HCT116 (cell line): ENCODE data around the gene EOMES. TPM values are rescaled to one million over a fixed set of nuclear protein-coding genes. Genes with fewer than 3 reads are reported as not detected.

Experiments
- ATAC-seq: fragments of 200-7000 bp; cut with Tn5 transposase; 2 replicates; pipeline ENCODE4 v1.9.1; 2020; ENCODE audit warnings: mild to moderate bottlenecking, moderate library complexity
- BruUV-seq: library from RNA; stranded (reverse); fragments of 400-500 nt; replicated peaks from 2 replicates; lab custom pipeline; 2021; lab: Mats Ljungman, UMichigan
- CTCF ChIA-PET: fragments of 300-600 bp; sonication (Branson Sonifier 250); formaldehyde crosslinking; loops from one replicate; lab custom pipeline; 2021; ENCODE audit warnings: antibody characterized with exemption; lab: Charles Lee
- POLR2A ChIA-PET: fragments of 300-600, 350-600 bp; sonication (Branson Sonifier 250); formaldehyde crosslinking; loops from one replicate; lab custom pipeline; 2021; ENCODE audit warnings: antibody characterized with exemption; lab: Charles Lee
- RAD21 ChIA-PET, 2 experiments: fragments of 300-600 bp; sonication (Branson Sonifier 250); formaldehyde crosslinking; loops; one replicate each; lab custom pipeline; 2023; ENCODE audit warnings: low total read pairs in 2 of 2; ENCODE audit not compliant: uncharacterized antibody in 2 of 2, unreplicated experiment in 2 of 2, low non-redundant PET in 1 of 2; lab: Charles Lee
- DNase-seq: peaks from one replicate; pipeline ENCODE4 v3.0.0-alpha.2; 2010; ENCODE audit warnings: low read depth, low spot score
- H2AFZ ChIP-seq: fragments of 200-600 bp; shearing (Covaris generic), sonication (generic); 2 replicates; pipeline ENCODE4 v1.6.1; 2017; ENCODE audit warnings: low read depth, mixed run types, mixed read lengths, antibody characterized with exemption, low read length; ENCODE audit not compliant: poor library complexity, severe bottlenecking
- H3K27ac ChIP-seq: 2 replicates; pipeline ENCODE4 v1.5.1; 2012; ENCODE audit warnings: low read depth, low read length
- H3K27me3 ChIP-seq: fragments of 200-600 bp; sonication (generic); 2 replicates; pipeline ENCODE4 v1.6.1; 2016; ENCODE audit warnings: mixed run types, low read length, mixed read lengths; ENCODE audit not compliant: insufficient read depth
- H3K36me3 ChIP-seq, 2 experiments: fragments of 200-500 bp in 1 of 2; fragments of 200-600 bp in 1 of 2; sonication (Bioruptor generic) in 1 of 2; sonication (generic) in 1 of 2; 2 replicates each; pipeline versions ENCODE4 v1.5.1 to v1.6.1; 2014 to 2016; ENCODE audit warnings: low read length in 2 of 2, inconsistent platforms in 1 of 2, mixed read lengths in 1 of 2, mixed run types in 1 of 2; ENCODE audit not compliant: insufficient read depth in 2 of 2, control insufficient read depth in 1 of 2
- H3K4me1 ChIP-seq, 2 experiments: fragments of 200-600 bp in 1 of 2; sonication (generic) in 1 of 2; 2 replicates each; pipeline versions ENCODE4 v1.5.1 to v1.6.1; 2012 to 2017; ENCODE audit warnings: low read length in 2 of 2, inconsistent platforms in 1 of 2, mild to moderate bottlenecking in 1 of 2, mixed read lengths in 1 of 2, mixed run types in 1 of 2, moderate library complexity in 1 of 2; ENCODE audit not compliant: insufficient read depth in 2 of 2, control insufficient read depth in 1 of 2
- H3K4me2 ChIP-seq: fragments of 200-600 bp; sonication (generic); 2 replicates; pipeline ENCODE4 v1.6.1; 2017; ENCODE audit warnings: mixed run types, low read length, mixed read lengths
- H3K4me3 ChIP-seq, 2 experiments: fragments of 200-600 bp in 1 of 2; sonication (generic) in 1 of 2; replicated peaks in 1 of 2; 2 replicates each; pipeline ENCODE4 v1.5.1; 2011 to 2016; ENCODE audit warnings: low read length in 2 of 2, control low read depth in 1 of 2, low read depth in 1 of 2, mild to moderate bottlenecking in 1 of 2, mixed read lengths in 1 of 2, mixed run types in 1 of 2
- H3K79me2 ChIP-seq: fragments of 200-600 bp; sonication (generic); 2 replicates; pipeline ENCODE4 v1.6.1; 2017; ENCODE audit warnings: mild to moderate bottlenecking, mixed run types, low read length, moderate library complexity, mixed read lengths; ENCODE audit not compliant: insufficient read depth
- H3K9ac ChIP-seq: fragments of 200-600 bp; sonication (generic); 2 replicates; pipeline ENCODE4 v1.6.1; 2016; ENCODE audit warnings: low read length, mixed read lengths
- H3K9me2 ChIP-seq: fragments of 200-600 bp; sonication (generic), shearing (Covaris generic); 2 replicates; pipeline ENCODE4 v1.6.1; 2017; ENCODE audit warnings: mixed run types, mild to moderate bottlenecking, moderate library complexity; ENCODE audit not compliant: insufficient read depth
- H3K9me3 ChIP-seq, 2 experiments: fragments of 200-500 bp in 1 of 2; fragments of 200-600 bp in 1 of 2; sonication (Bioruptor generic) in 1 of 2; sonication (generic) in 1 of 2; 2 replicates each; pipeline ENCODE4 v1.6.1; 2014 to 2017; ENCODE audit warnings: low read length in 2 of 2, mixed read lengths in 2 of 2, inconsistent platforms in 1 of 2, low read depth in 1 of 2, mild to moderate bottlenecking in 1 of 2, mixed run types in 1 of 2, moderate library complexity in 1 of 2; ENCODE audit not compliant: control insufficient read depth in 1 of 2, insufficient read depth in 1 of 2
- H4K20me1 ChIP-seq: fragments of 200-600 bp; sonication (generic), shearing (Covaris generic); 2 replicates; pipeline ENCODE4 v1.6.1; 2017; ENCODE audit warnings: mixed run types, mild to moderate bottlenecking, moderate library complexity; ENCODE audit not compliant: insufficient read depth
- ATF3 ChIP-seq: IDR thresholded peaks from 2 replicates; pipeline ENCODE4 v1.6.1; 2012
- CBX3 ChIP-seq: IDR thresholded peaks from 2 replicates; pipeline ENCODE4 v1.6.1; 2012; ENCODE audit warnings: low read depth
- CEBPB ChIP-seq: IDR thresholded peaks from 2 replicates; pipeline ENCODE4 v1.6.1; 2012; ENCODE audit warnings: low read depth
- EGR1 ChIP-seq: IDR thresholded peaks from 2 replicates; pipeline ENCODE4 v1.6.1; 2012; ENCODE audit warnings: low read depth
- ELF1 ChIP-seq: IDR thresholded peaks from 2 replicates; pipeline ENCODE4 v1.6.1; 2012; ENCODE audit warnings: low read depth, borderline replicate concordance
- EZH2 ChIP-seq: fragments of 200-600 bp; sonication (generic); IDR thresholded peaks from 2 replicates; pipeline ENCODE4 v1.6.1; 2017; ENCODE audit warnings: antibody characterized with exemption, mixed run types
- EZH2phosphoT487 ChIP-seq: fragments of 200-600 bp; IDR thresholded peaks from 2 replicates; pipeline ENCODE4 v1.6.1; 2018; ENCODE audit warnings: antibody characterized with exemption, borderline replicate concordance
- FOSL1 ChIP-seq: IDR thresholded peaks from 2 replicates; pipeline ENCODE4 v1.6.1; 2012; ENCODE audit warnings: low read depth
- JUND ChIP-seq: IDR thresholded peaks from 2 replicates; pipeline ENCODE4 v1.6.1; 2012
- MAX ChIP-seq: IDR thresholded peaks from 2 replicates; pipeline ENCODE4 v1.6.1; 2012
- POLR2A ChIP-seq: IDR thresholded peaks from 2 replicates; pipeline ENCODE4 v1.7.0; 2011; ENCODE audit warnings: borderline replicate concordance; ENCODE audit not compliant: insufficient read depth, insufficient read length; ENCODE audit errors: extremely low read depth
- POLR2AphosphoS5 ChIP-seq: IDR thresholded peaks from 2 replicates; pipeline ENCODE4 v1.6.1; 2011; ENCODE audit warnings: mild to moderate bottlenecking, low read depth, low read length, moderate library complexity
- RAD21 ChIP-seq: IDR thresholded peaks from 2 replicates; pipeline ENCODE4 v1.6.1; 2012; ENCODE audit warnings: low read depth, mild to moderate bottlenecking
- REST ChIP-seq: IDR thresholded peaks from 2 replicates; pipeline ENCODE4 v1.6.1; 2012; ENCODE audit warnings: low read depth
- SIN3A ChIP-seq: IDR thresholded peaks from 2 replicates; pipeline ENCODE4 v1.6.1; 2012; ENCODE audit warnings: low read depth
- SP1 ChIP-seq: IDR thresholded peaks from 2 replicates; pipeline ENCODE4 v1.6.1; 2012; ENCODE audit warnings: low read depth
- SRF ChIP-seq: IDR thresholded peaks from 2 replicates; pipeline ENCODE4 v1.6.1; 2012; ENCODE audit warnings: low read depth
- YY1 ChIP-seq: IDR thresholded peaks from 2 replicates; pipeline ENCODE4 v1.6.1; 2011; ENCODE audit warnings: low read length, low read depth, moderate library complexity, mild to moderate bottlenecking; ENCODE audit not compliant: insufficient replicate concordance; ENCODE audit errors: extremely low read depth
- ZFX ChIP-seq: fragments of 450-650 bp; IDR thresholded peaks from 2 replicates; pipeline ENCODE4 v1.6.1; 2017
- ZNF274 ChIP-seq: fragments of 200-500 bp; sonication (Bioruptor generic); IDR thresholded peaks from 2 replicates; pipeline ENCODE4 v1.6.1; 2014; ENCODE audit warnings: mild to moderate bottlenecking, low read depth, low read length, inconsistent platforms
- intact Hi-C: fragments of 100-400 bp; cut with micrococcal nuclease; formaldehyde crosslinking; loops from 2 replicates; pipeline ENCODE4 v1.10.0; 2022
- total RNA-seq: library from RNA; stranded (reverse); gene quantifications from one replicate; pipeline ENCODE4 v1.2.1, GENCODE V29; 2021; ENCODE audit not compliant: unreplicated experiment

The EOMES gene
- total RNA-seq, 1 experiment from 2014 or later, result 1.4 TPM

- H3K79me2 ChIP-seq, result no peaks in the 10 kb centered on the region
- H3K4me1 ChIP-seq, result peaks cover 0 to 19% of the 10 kb centered on the region in 2 experiments; a peak in 2 of 4 replicates
- H3K9ac ChIP-seq, result peak overlapping the region; percentile 2; the same call in 1 of the 2 replicates
- H3K4me3 ChIP-seq, result no peak overlapping the region; a peak in 1 of 4 replicates
- no peaks in the 10 kb centered on the region for H4K20me1 ChIP-seq
- no peaks in the 10 kb centered on the region for H3K9me3 ChIP-seq
- ATAC-seq (peak; percentile 37), DNase-seq (no peak)
- no peak for TF ChIP-seq POLR2A
- TF ChIP-seq JUND, result no peak
- no peak for TF ChIP-seq REST
- TF ChIP-seq ELF1, result no peak
- TF ChIP-seq CBX3, result no peak
- TF ChIP-seq EGR1, result no peak
- no peak for TF ChIP-seq ZFX
- no peak for TF ChIP-seq CEBPB
- no peak for TF ChIP-seq ATF3
- no peak for TF ChIP-seq FOSL1
- TF ChIP-seq ZNF274, result no peak
- no peak for TF ChIP-seq SP1
- TF ChIP-seq YY1, result no peak
- no peak for TF ChIP-seq EZH2
- no peak for TF ChIP-seq SIN3A
- TF ChIP-seq EZH2phosphoT487, result no peak
- no peak for TF ChIP-seq POLR2AphosphoS5
- TF ChIP-seq MAX, result no peak
- TF ChIP-seq RAD21, result no peak
- no peak for TF ChIP-seq SRF
- POLR2A ChIA-PET, result interaction anchor here (0.5 to 0.8 kb wide), 3 partner anchors 41 to 401 kb away, joined by 3 read pairs; partner anchors contain the start of genes EOMES and SLC4A7
- H3K9me2 ChIP-seq, result no peaks in the 10 kb centered on the region
- H3K27me3 ChIP-seq, result no peaks in the 10 kb centered on the region
- no peak overlapping the region for H3K27ac ChIP-seq
- H3K36me3 ChIP-seq, result no peaks in the 10 kb centered on the region
- H3K4me2 ChIP-seq, result peak overlapping the region; percentile 73
- CTCF ChIA-PET, result interaction anchor here (0.7 to 1.6 kb wide), 15 partner anchors 10 to 648 kb away, joined by 3 to 8 read pairs (median 4); partner anchors contain the start of gene EOMES
- RAD21 ChIA-PET, result no interaction called here
- H2AFZ ChIP-seq, result peak overlapping the region; percentile 99
- intact Hi-C loops, result loop anchor here (1.0 to 2.0 kb wide), 2 partner anchors 213 to 368 kb away; no protein-coding TSS in a partner anchor
- no TSS peak for BruUV-seq
Measured at GRCh38 chr3:27680517-27681246, 41.4 kb downstream of the EOMES start.
